ENCODE results near the gene SPPL2A. TPM values are rescaled to one million over a fixed set of nuclear protein-coding genes. Genes with fewer than 3 reads are reported as not detected.

The SPPL2A gene
- total RNA-seq, 1 experiment from 2014 or later: 34.4 TPM

DNA sequence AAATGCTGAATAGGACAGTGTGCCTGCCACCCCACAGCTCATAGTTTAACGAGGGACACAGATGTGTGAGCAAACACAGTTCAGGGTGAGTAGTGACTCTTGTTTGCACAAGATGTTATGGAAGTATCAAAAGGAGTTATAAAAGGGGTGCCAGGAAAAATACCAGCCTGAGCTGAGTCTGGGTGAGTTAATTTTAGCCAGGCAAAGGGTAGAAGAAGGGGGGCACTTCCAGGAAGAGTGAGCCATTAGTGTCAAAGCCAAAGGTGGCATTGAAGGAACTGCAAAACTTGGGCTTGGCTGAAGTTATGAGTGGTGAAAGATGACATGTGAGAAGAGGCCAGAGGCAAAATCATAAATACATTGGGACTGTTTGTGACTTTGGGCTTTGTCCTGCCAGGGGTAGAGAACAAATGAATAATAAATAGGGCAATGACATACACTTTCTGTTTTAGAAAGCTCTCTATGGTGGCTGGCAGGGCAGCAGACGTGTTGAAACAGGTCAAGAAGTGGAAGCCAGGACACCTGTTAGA, 1.9 kb upstream of the SPPL2A start:
- peak; percentile 64 for DNase-seq
- no peak overlapping the region for H2AFZ ChIP-seq (ENCODE audit: low read length)

DNA sequence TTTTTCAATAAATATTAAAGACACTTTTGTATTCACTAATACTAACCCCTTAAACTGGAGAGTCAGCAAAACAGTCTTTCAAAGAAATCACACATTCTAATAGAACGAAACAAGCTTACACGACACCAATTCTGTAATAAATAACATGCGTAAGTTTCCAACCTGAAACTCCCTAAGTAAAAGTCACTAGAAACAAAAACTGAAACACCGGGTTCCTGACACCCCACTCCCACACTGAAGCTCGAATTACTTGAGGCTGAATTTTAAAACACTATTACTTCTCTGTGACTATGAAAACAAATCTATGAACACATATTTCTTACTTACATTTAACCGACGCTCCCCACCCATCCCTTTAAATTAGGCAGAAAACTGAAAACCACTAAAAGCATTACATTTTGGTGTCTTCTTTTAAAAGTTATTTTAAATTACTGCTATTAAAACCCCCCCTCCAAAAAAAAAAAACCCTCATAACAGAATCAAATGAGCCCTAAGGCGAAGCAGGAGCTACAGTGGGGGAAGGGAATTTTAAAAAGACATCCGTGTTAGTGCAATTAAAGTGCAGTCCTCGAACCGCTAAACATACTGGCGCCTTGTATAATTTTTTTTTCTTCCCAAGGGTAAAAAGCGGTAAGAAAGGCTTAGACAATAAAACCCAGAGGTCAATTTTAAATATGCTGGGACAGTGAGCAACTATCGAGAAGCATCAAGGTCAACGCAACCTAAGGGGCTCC, 878 bp downstream of the SPPL2A start:
- Histone ChIP-seq H3K27ac (ENCODE audit: low read length) (peak overlapping the region; percentile 32), H3K4me3 (ENCODE audit: low read length) (peak overlapping the region; percentile 99), H3K36me3 (ENCODE audit: low read depth, low read length) (no peaks in the 10 kb centered on the region), H3K4me2 (ENCODE audit: low read length) (peak overlapping the region; percentile 98), H3K9me3 (ENCODE audit: low read length) (no peaks in the 10 kb centered on the region), H3F3A (ENCODE audit: low read length, unreplicated experiment) (no peaks in the 10 kb centered on the region), H3K27me3 (ENCODE audit: low read length) (no peaks in the 10 kb centered on the region), H3K79me2 (ENCODE audit: low read length) (peaks cover 35% of the 10 kb centered on the region), H3K9ac (ENCODE audit: low read length) (peak overlapping the region; percentile 78), H4K20me1 (ENCODE audit: low read length) (no peaks in the 10 kb centered on the region), H3K4me1 (ENCODE audit: insufficient read depth, low read length) (peaks cover 13% of the 10 kb centered on the region; the same call in 1 of the 2 replicates), H2AFZ (ENCODE audit: low read length) (peak overlapping the region; percentile 75), H3K9me2 (replicated peaks; ENCODE audit: low read length) (no peaks in the 10 kb centered on the region)
- TSS peak; percentile 64 for BruUV-seq (replicated peaks)
- POLR2A ChIA-PET (ENCODE audit: unreplicated experiment): interaction anchor here (0.6 kb wide), 1 partner anchor 106 kb away, joined by 3 read pairs; no protein-coding TSS in a partner anchor
- DNase-seq: peak; percentile 2
- CTCF ChIA-PET: no interaction called here
- intact Hi-C loops (cut with micrococcal nuclease): loop anchor here (2.0 to 5.0 kb wide), 2 partner anchors 77 to 112 kb away; partner anchors contain the start of gene TRPM7
- ATAC-seq: no peak
- TF ChIP-seq EZH2phosphoT487 (IDR thresholded peaks at IDR 0.05; ENCODE audit: borderline replicate concordance, low read length) (no peak), EZH2 (IDR thresholded peaks at IDR 0.05; ENCODE audit: low read length, unreplicated experiment) (no peak)
- TF ChIP-seq, protein P1, sequence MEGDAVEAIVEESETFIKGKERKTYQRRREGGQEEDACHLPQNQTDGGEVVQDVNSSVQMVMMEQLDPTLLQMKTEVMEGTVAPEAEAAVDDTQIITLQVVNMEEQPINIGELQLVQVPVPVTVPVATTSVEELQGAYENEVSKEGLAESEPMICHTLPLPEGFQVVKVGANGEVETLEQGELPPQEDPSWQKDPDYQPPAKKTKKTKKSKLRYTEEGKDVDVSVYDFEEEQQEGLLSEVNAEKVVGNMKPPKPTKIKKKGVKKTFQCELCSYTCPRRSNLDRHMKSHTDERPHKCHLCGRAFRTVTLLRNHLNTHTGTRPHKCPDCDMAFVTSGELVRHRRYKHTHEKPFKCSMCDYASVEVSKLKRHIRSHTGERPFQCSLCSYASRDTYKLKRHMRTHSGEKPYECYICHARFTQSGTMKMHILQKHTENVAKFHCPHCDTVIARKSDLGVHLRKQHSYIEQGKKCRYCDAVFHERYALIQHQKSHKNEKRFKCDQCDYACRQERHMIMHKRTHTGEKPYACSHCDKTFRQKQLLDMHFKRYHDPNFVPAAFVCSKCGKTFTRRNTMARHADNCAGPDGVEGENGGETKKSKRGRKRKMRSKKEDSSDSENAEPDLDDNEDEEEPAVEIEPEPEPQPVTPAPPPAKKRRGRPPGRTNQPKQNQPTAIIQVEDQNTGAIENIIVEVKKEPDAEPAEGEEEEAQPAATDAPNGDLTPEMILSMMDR (conservative IDR thresholded peaks at IDR 0.05; ENCODE audit: low read depth, low read length): no peak

More for the DNA sequence above, 1.9 kb upstream of the SPPL2A start:
- no peaks in the 10 kb centered on the region for H3K9me3 ChIP-seq (ENCODE audit: low read length)
- peaks cover 13% of the 10 kb centered on the region; the same call in 1 of the 2 replicates for H3K4me1 ChIP-seq (ENCODE audit: insufficient read depth, low read length)
- H3K4me3 ChIP-seq (ENCODE audit: low read length): no peak overlapping the region
- H3K27me3 ChIP-seq (ENCODE audit: low read length): no peaks in the 10 kb centered on the region
- peaks cover 24% of the 10 kb centered on the region for H3K79me2 ChIP-seq (ENCODE audit: low read length)
- H3K27ac ChIP-seq (ENCODE audit: low read length): peak overlapping the region; percentile 25; the same call in 1 of the 2 replicates
- ChIA-PET CTCF (no interaction called here), POLR2A (ENCODE audit: unreplicated experiment) (interaction anchor here (0.5 kb wide), 1 partner anchor 343 kb away, joined by 3 read pairs; the partner anchor contains the start of gene USP8)
- no peak overlapping the region for H3K9ac ChIP-seq (ENCODE audit: low read length)
- H4K20me1 ChIP-seq (ENCODE audit: low read length): no peaks in the 10 kb centered on the region
- no peaks in the 10 kb centered on the region for H3F3A ChIP-seq (ENCODE audit: low read length, unreplicated experiment)
- no peaks in the 10 kb centered on the region for H3K9me2 ChIP-seq (replicated peaks; ENCODE audit: low read length)
- H3K36me3 ChIP-seq (ENCODE audit: low read depth, low read length): no peaks in the 10 kb centered on the region
- intact Hi-C loops (cut with micrococcal nuclease): loop anchor here (2.0 to 5.0 kb wide), 3 partner anchors 19 to 117 kb away; partner anchors contain the start of gene TRPM7
- BruUV-seq (replicated peaks): no TSS peak
- peak; percentile 71 for ATAC-seq
- TF ChIP-seq EZH2phosphoT487 (IDR thresholded peaks at IDR 0.05; ENCODE audit: borderline replicate concordance, low read length) (no peak), EZH2 (IDR thresholded peaks at IDR 0.05; ENCODE audit: low read length, unreplicated experiment) (no peak)
- TF ChIP-seq, protein P1 (conservative IDR thresholded peaks at IDR 0.05; ENCODE audit: low read depth, low read length): no peak
- no peak overlapping the region for H3K4me2 ChIP-seq (ENCODE audit: low read length)

Data from PC-3 (cell line).